Bronchial epithelial cell (primary cell): ENCODE measurements around the gene MET. TPM values are rescaled to one million over a fixed set of nuclear protein-coding genes. Genes with fewer than 3 reads are reported as not detected.
A peak's percentile ranks its signal among the peaks of the same experiment; 100 is the strongest.

Source experiments
- DNase-seq: peaks from one replicate; pipeline ENCODE4 v3.0.0-alpha.2; 2010; ENCODE audit warnings: low read depth
- FAIRE-seq: peaks from 2 replicates; lab custom pipeline; 2011; peaks lifted over from hg19 to GRCh38; lab: Jason Lieb, UNC
- H3K27me3 ChIP-seq: 2 replicates; pipeline ENCODE4 v1.5.1; 2011; ENCODE audit warnings: low read length; ENCODE audit not compliant: control insufficient read depth, insufficient read depth
- H3K36me3 ChIP-seq: 2 replicates; pipeline ENCODE4 v1.5.1; 2011; ENCODE audit warnings: low read length; ENCODE audit not compliant: control insufficient read depth, insufficient read depth
- H3K4me3 ChIP-seq: 2 replicates; pipeline ENCODE4 v1.5.1; 2011; ENCODE audit warnings: mild to moderate bottlenecking, low read depth, low read length, control low read depth
- CTCF ChIP-seq: IDR thresholded peaks from 2 replicates; pipeline ENCODE4 v1.5.1; 2011; ENCODE audit warnings: mild to moderate bottlenecking, moderate library complexity, low read length, control low read depth, inconsistent platforms; ENCODE audit not compliant: insufficient read depth, severe bottlenecking
- total RNA-seq: library from RNA; depleted of rRNA; stranded (reverse); fragments of >200 nt; gene quantifications from 2 replicates; pipeline ENCODE4 v1.2.1, GENCODE V29; 2014

The MET gene
- total RNA-seq, 1 donor from 2014 or later: 156 TPM

GRCh38 chr7:116708248-116708647 lies 36.3 kb downstream of the MET start:
- FAIRE-seq: no peak

GRCh38 chr7:116708861-116709260 lies 36.9 kb downstream of the MET start:
- H3K4me3 ChIP-seq: no peak overlapping the region
- TF ChIP-seq CTCF: no peak
- no peaks in the 10 kb centered on the region for H3K27me3 ChIP-seq
- FAIRE-seq (no peak), DNase-seq (no peak)
- H3K36me3 ChIP-seq: no peaks in the 10 kb centered on the region

More at GRCh38 chr7:116708248-116708647, 36.3 kb downstream of the MET start:
- no peaks in the 10 kb centered on the region for H3K36me3 ChIP-seq
- no peak for DNase-seq
- no peaks in the 10 kb centered on the region for H3K27me3 ChIP-seq
- H3K4me3 ChIP-seq: no peak overlapping the region
- no peak for TF ChIP-seq CTCF

GRCh38 chr7:116709336-116709735 lies 37.3 kb downstream of the MET start:
- DNase-seq (peak; percentile 85), FAIRE-seq (no peak)
- H3K4me3 ChIP-seq: no peak overlapping the region
- no peaks in the 10 kb centered on the region for H3K27me3 ChIP-seq
- H3K36me3 ChIP-seq: no peaks in the 10 kb centered on the region
- TF ChIP-seq CTCF: no peak

GRCh38 chr7:116710764-116711452 lies 38.9 kb downstream of the MET start:
- H3K4me3 ChIP-seq: no peak overlapping the region
- peak; percentile 18 for FAIRE-seq
- no peaks in the 10 kb centered on the region for H3K36me3 ChIP-seq
- no peak for TF ChIP-seq CTCF
- DNase-seq: peak; percentile 97
- no peaks in the 10 kb centered on the region for H3K27me3 ChIP-seq

GRCh38 chr7:116711790-116712189 lies 39.8 kb downstream of the MET start:
- DNase-seq: peak; percentile 59

More at GRCh38 chr7:116711790-116712189, 39.8 kb downstream of the MET start:
- TF ChIP-seq CTCF: no peak
- H3K36me3 ChIP-seq: no peaks in the 10 kb centered on the region
- H3K4me3 ChIP-seq: no peak overlapping the region
- FAIRE-seq: peak; percentile 64
- no peaks in the 10 kb centered on the region for H3K27me3 ChIP-seq
